Loucy (cell line): ENCODE results near the gene GABBR2.

ENCODE experiments used
- H2AFZ ChIP-seq: fragments of 200-600 bp; sonication (generic); 2 replicates; pipeline ENCODE4 v1.6.0; 2016; ENCODE audit warnings: antibody characterized with exemption, mild to moderate bottlenecking, low read length, moderate library complexity
- H3F3A ChIP-seq: fragments of 200-600 bp; 2 replicates; pipeline ENCODE4 v1.6.0; 2016; ENCODE audit warnings: antibody characterized with exemption, low read depth, mild to moderate bottlenecking
- H3K27me3 ChIP-seq: fragments of 200-600 bp; sonication (generic); 2 replicates; pipeline ENCODE4 v1.6.1; 2014; ENCODE audit warnings: low read length, mild to moderate bottlenecking; ENCODE audit not compliant: insufficient read depth, poor library complexity, severe bottlenecking
- H3K36me3 ChIP-seq: fragments of 200-600 bp; sonication (generic); 2 replicates; pipeline ENCODE4 v1.6.1; 2016; ENCODE audit warnings: low read length; ENCODE audit not compliant: insufficient read depth
- H3K4me1 ChIP-seq: fragments of 200-600 bp; sonication (generic); 2 replicates; pipeline ENCODE4 v1.5.1; 2014; ENCODE audit warnings: low read length, mild to moderate bottlenecking; ENCODE audit not compliant: insufficient read depth, poor library complexity, severe bottlenecking
- H3K4me2 ChIP-seq: fragments of 200-600 bp; sonication (generic); 2 replicates; pipeline ENCODE4 v1.6.0; 2014; ENCODE audit warnings: antibody characterized with exemption, low read length, low read depth, mild to moderate bottlenecking; ENCODE audit not compliant: poor library complexity, severe bottlenecking
- H3K4me3 ChIP-seq: fragments of 200-600 bp; sonication (generic); 2 replicates; pipeline ENCODE4 v1.5.1; 2014; ENCODE audit warnings: low read length, mild to moderate bottlenecking, mixed read lengths; ENCODE audit not compliant: poor library complexity, severe bottlenecking
- H3K79me2 ChIP-seq: fragments of 200-600 bp; sonication (generic); 2 replicates; pipeline ENCODE4 v1.6.1; 2014; ENCODE audit warnings: low read length; ENCODE audit not compliant: insufficient read depth
- H3K9ac ChIP-seq: fragments of 200-600 bp; sonication (generic); 2 replicates; pipeline ENCODE4 v1.6.0; 2014; ENCODE audit warnings: mild to moderate bottlenecking, low read depth, low read length, moderate library complexity; ENCODE audit not compliant: poor library complexity, severe bottlenecking
- H3K9me2 ChIP-seq: fragments of 200-600 bp; sonication (generic); replicated peaks from 2 replicates; pipeline ENCODE4 v1.6.1; 2016; ENCODE audit warnings: low read depth, low read length, mixed read lengths
- H3K9me3 ChIP-seq: fragments of 200-600 bp; sonication (generic); 2 replicates; pipeline ENCODE4 v1.6.1; 2014; ENCODE audit warnings: mild to moderate bottlenecking, antibody characterized with exemption, low read length, low read depth; ENCODE audit not compliant: insufficient read depth
- H4K20me1 ChIP-seq: fragments of 200-600 bp; sonication (generic); 2 replicates; pipeline ENCODE4 v1.6.0; 2014; ENCODE audit warnings: antibody characterized with exemption, low read length, mild to moderate bottlenecking; ENCODE audit not compliant: insufficient read depth, poor library complexity, severe bottlenecking
- CTCF ChIP-seq: fragments of 200-600 bp; sonication (generic); conservative IDR thresholded peaks from 2 replicates; pipeline ENCODE4 v1.5.1; 2014; ENCODE audit warnings: mild to moderate bottlenecking, antibody characterized with exemption, low read length
- EZH2phosphoT487 ChIP-seq: fragments of 200-600 bp; IDR thresholded peaks from 2 replicates; pipeline ENCODE4 v1.6.1; 2018; ENCODE audit warnings: antibody characterized with exemption, mild to moderate bottlenecking, moderate library complexity, borderline replicate concordance

Gene GABBR2

GRCh38 chr9:98328141-98328540 lies 380.6 kb downstream of the GABBR2 start:
- Histone ChIP-seq H3K9me3 (no peaks in the 10 kb centered on the region), H3K4me2 (no peak overlapping the region), H4K20me1 (no peaks in the 10 kb centered on the region), H3F3A (no peaks in the 10 kb centered on the region), H3K9ac (no peak overlapping the region), H3K4me3 (no peak overlapping the region), H3K9me2 (no peaks in the 10 kb centered on the region), H3K79me2 (no peaks in the 10 kb centered on the region), H3K27me3 (no peaks in the 10 kb centered on the region), H3K36me3 (no peaks in the 10 kb centered on the region), H2AFZ (no peak overlapping the region), H3K4me1 (no peaks in the 10 kb centered on the region)
- no peak for TF ChIP-seq EZH2phosphoT487

- Histone ChIP-seq H2AFZ (no peak overlapping the region), H3K4me1 (no peaks in the 10 kb centered on the region), H3K36me3 (no peaks in the 10 kb centered on the region), H3K9ac (no peak overlapping the region), H4K20me1 (no peaks in the 10 kb centered on the region), H3K4me3 (no peak overlapping the region), H3K79me2 (no peaks in the 10 kb centered on the region), H3K27me3 (no peaks in the 10 kb centered on the region), H3K4me2 (no peak overlapping the region), H3F3A (no peaks in the 10 kb centered on the region), H3K9me2 (no peaks in the 10 kb centered on the region), H3K9me3 (no peaks in the 10 kb centered on the region)
- no peak for TF ChIP-seq CTCF
- no peak for TF ChIP-seq EZH2phosphoT487
Measured at GRCh38 chr9:98327249-98327561, 381.5 kb downstream of the GABBR2 start.

- Histone ChIP-seq H3K4me3 (no peak overlapping the region), H3K9me3 (no peaks in the 10 kb centered on the region), H4K20me1 (no peaks in the 10 kb centered on the region), H3K79me2 (no peaks in the 10 kb centered on the region), H3K9ac (no peak overlapping the region), H3K4me2 (no peak overlapping the region), H3K27me3 (no peaks in the 10 kb centered on the region), H3K4me1 (no peaks in the 10 kb centered on the region), H2AFZ (no peak overlapping the region), H3K36me3 (no peaks in the 10 kb centered on the region), H3F3A (no peaks in the 10 kb centered on the region), H3K9me2 (no peaks in the 10 kb centered on the region)
- TF ChIP-seq CTCF (no peak), EZH2phosphoT487 (no peak)
Measured at GRCh38 chr9:98326459-98327248, 382.1 kb downstream of the GABBR2 start.

GRCh38 chr9:98324801-98325200 lies 383.9 kb downstream of the GABBR2 start:
- TF ChIP-seq EZH2phosphoT487 (no peak), CTCF (no peak)
- H3K4me2 ChIP-seq, result no peak overlapping the region
- H3K9ac ChIP-seq, result no peak overlapping the region

More at GRCh38 chr9:98324801-98325200, 383.9 kb downstream of the GABBR2 start:
- H4K20me1 ChIP-seq, result no peaks in the 10 kb centered on the region
- no peaks in the 10 kb centered on the region for H3K27me3 ChIP-seq
- H3K79me2 ChIP-seq, result no peaks in the 10 kb centered on the region
- H3K36me3 ChIP-seq, result no peaks in the 10 kb centered on the region
- no peaks in the 10 kb centered on the region for H3F3A ChIP-seq
- H2AFZ ChIP-seq, result no peak overlapping the region
- no peaks in the 10 kb centered on the region for H3K4me1 ChIP-seq
- H3K9me2 ChIP-seq, result no peaks in the 10 kb centered on the region
- no peak overlapping the region for H3K4me3 ChIP-seq
- no peaks in the 10 kb centered on the region for H3K9me3 ChIP-seq
